ENCODE measurements around the gene CACNG7. TPM values are rescaled to one million over a fixed set of nuclear protein-coding genes. Genes with fewer than 3 reads are reported as not detected.
A peak's percentile ranks its signal among the peaks of the same experiment; 100 is the strongest.

Gene CACNG7
- polyA plus RNA-seq, 1 experiment: 8.6 TPM

DNA sequence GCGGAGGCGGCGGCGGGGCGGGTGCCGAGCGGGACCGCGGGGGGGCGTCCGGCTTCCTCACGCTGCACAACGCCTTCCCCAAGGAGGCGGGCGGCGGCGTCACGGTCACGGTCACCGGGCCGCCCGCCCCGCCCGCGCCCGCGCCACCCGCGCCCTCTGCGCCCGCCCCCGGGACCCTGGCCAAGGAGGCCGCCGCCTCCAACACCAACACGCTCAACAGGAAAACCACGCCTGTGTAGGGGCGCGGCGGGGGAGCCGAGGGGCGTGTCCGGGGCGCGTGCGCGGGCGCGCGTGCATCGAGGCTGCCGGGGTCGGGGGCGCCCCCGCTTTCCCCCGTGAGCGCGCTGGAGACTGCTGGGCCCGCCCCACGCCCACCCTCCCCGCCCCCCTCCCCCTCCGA lies 73.5 kb downstream of the CACNG7 start:
- ChIA-PET POLR2A (no interaction called here), CTCF (interaction anchor here (3.1 kb wide), 1 partner anchor 41 kb away, joined by 12 read pairs; no protein-coding TSS in a partner anchor)
- DNase-seq (ENCODE audit: low read depth, low spot score): no peak

DNA sequence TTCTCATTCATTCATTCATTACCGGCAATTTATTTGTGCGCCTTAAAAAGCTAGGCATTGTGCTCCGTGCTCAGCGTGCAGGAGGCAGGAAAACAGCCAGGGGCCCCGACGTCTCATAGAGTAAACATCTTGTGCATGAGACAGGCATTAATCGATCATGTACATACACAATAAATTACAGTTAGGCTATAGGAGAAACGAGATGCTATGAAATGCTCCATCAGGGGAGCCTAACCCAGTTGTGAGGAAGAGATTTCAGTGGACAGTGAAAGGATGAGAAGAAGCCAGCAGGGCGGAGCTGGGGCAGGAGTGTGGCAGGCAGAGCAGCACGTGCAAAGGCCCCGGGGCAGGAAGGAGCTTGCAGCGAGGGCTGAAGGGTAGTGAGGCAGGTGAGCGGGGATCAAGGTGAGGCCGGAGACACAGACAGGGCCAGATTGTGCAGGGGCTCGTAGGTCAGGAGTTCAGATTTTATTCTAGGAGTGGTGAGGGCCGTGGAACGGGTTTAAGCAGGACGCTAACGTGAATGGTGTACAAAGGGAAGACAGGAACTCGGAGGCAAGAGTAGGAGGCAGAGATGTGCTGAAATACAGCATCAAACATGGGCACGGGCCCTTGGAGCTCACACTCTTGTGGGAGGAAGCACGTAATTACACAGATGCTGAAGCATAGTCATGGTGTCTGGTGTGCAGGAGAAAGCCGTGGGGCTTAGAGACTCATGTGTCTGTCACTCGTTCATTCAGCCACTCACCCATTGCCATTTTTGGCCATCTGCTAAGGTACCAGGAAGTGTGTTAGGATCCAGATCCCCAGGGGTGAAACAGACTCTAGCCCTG lies 74.6 kb downstream of the CACNG7 start:
- DNase-seq (ENCODE audit: low read depth, low spot score): no peak
- POLR2A ChIA-PET: no interaction called here

More for the DNA sequence above, 73.5 kb downstream of the CACNG7 start:
- Histone ChIP-seq H3K4me3 (ENCODE audit: low read depth, low read length) (peak overlapping the region; percentile 4; the same call in 1 of the 2 replicates), H3K27me3 (ENCODE audit: control insufficient read depth, insufficient read depth, low read length) (no peaks in the 10 kb centered on the region), H3K9me3 (ENCODE audit: control insufficient read depth, insufficient read depth, low read length) (peaks cover 6% of the 10 kb centered on the region; the same call in 1 of the 2 replicates), H3K27ac (ENCODE audit: low read depth, low read length) (no peak overlapping the region)
- TF ChIP-seq, protein P1, sequence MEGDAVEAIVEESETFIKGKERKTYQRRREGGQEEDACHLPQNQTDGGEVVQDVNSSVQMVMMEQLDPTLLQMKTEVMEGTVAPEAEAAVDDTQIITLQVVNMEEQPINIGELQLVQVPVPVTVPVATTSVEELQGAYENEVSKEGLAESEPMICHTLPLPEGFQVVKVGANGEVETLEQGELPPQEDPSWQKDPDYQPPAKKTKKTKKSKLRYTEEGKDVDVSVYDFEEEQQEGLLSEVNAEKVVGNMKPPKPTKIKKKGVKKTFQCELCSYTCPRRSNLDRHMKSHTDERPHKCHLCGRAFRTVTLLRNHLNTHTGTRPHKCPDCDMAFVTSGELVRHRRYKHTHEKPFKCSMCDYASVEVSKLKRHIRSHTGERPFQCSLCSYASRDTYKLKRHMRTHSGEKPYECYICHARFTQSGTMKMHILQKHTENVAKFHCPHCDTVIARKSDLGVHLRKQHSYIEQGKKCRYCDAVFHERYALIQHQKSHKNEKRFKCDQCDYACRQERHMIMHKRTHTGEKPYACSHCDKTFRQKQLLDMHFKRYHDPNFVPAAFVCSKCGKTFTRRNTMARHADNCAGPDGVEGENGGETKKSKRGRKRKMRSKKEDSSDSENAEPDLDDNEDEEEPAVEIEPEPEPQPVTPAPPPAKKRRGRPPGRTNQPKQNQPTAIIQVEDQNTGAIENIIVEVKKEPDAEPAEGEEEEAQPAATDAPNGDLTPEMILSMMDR (IDR thresholded peaks at IDR 0.05; ENCODE audit: low read depth, low read length): no peak

DNA sequence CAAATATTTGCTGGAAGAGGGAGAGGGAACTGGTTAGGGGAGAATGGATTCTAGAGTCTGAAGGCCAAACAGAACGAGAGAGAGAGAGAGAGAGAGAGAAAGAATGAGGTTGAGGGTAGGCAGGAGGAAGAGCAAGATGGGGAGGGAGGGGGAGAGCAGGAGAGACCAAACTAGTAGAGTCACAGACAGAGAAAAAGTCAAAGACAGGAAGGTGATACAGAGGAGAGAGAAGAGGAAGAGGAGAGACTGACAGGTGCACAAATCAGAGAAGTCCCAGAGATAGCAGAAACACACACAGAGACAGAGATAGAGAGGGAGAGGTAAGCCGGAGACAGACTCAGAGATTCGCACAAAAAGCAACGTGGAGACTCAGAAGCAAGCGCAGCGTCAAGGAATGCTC lies 76.8 kb downstream of the CACNG7 start:
- no peak for DNase-seq (ENCODE audit: low read depth, low spot score)
- Histone ChIP-seq H3K27ac (ENCODE audit: low read depth, low read length) (no peak overlapping the region), H3K27me3 (ENCODE audit: control insufficient read depth, insufficient read depth, low read length) (no peaks in the 10 kb centered on the region), H3K4me3 (ENCODE audit: low read depth, low read length) (no peak overlapping the region), H3K9me3 (ENCODE audit: control insufficient read depth, insufficient read depth, low read length) (no peaks in the 10 kb centered on the region; the same call in 1 of the 2 replicates)
- CTCF ChIA-PET: no interaction called here
- POLR2A ChIA-PET: no interaction called here
- TF ChIP-seq, protein P1 (IDR thresholded peaks at IDR 0.05; ENCODE audit: low read depth, low read length): no peak

More for the DNA sequence above, 74.6 kb downstream of the CACNG7 start:
- H3K4me3 ChIP-seq (ENCODE audit: low read depth, low read length): no peak overlapping the region
- CTCF ChIA-PET: no interaction called here
- H3K27ac ChIP-seq (ENCODE audit: low read depth, low read length): no peak overlapping the region
- no peaks in the 10 kb centered on the region for H3K27me3 ChIP-seq (ENCODE audit: control insufficient read depth, insufficient read depth, low read length)
- TF ChIP-seq, protein P1 (IDR thresholded peaks at IDR 0.05; ENCODE audit: low read depth, low read length): no peak
- no peaks in the 10 kb centered on the region; the same call in 1 of the 2 replicates for H3K9me3 ChIP-seq (ENCODE audit: control insufficient read depth, insufficient read depth, low read length)

DNA sequence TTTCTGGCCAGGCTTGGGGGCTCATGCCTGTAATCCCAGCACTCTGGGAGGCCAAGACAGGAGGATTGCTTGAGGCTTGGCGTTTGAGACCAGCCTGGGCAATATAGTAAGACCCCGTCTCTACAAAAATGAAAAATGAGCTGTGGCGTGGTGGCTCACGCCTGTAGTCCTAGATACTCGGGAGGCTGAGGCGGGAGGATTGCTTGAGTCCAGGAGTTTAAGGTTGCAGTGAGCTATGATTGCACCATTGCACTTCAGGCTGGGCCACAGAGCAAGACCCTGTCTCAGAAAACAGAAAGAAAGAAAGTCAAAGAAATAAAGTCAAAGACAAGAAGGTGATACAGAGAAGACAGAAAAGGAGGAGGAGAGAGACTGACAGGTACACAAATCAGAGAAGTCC lies 79.9 kb downstream of the CACNG7 start:
- POLR2A ChIA-PET: interaction anchor here (0.6 kb wide), 1 partner anchor 23 kb away, joined by 6 read pairs; no protein-coding TSS in a partner anchor
- CTCF ChIA-PET: no interaction called here

More for the DNA sequence above, 79.9 kb downstream of the CACNG7 start:
- no peaks in the 10 kb centered on the region; the same call in 1 of the 2 replicates for H3K9me3 ChIP-seq (ENCODE audit: control insufficient read depth, insufficient read depth, low read length)
- no peak overlapping the region for H3K4me3 ChIP-seq (ENCODE audit: low read depth, low read length)
- TF ChIP-seq, protein P1 (IDR thresholded peaks at IDR 0.05; ENCODE audit: low read depth, low read length): no peak
- DNase-seq (ENCODE audit: low read depth, low spot score): no peak
- peaks cover 2% of the 10 kb centered on the region for H3K27me3 ChIP-seq (ENCODE audit: control insufficient read depth, insufficient read depth, low read length)
- H3K27ac ChIP-seq (ENCODE audit: low read depth, low read length): no peak overlapping the region
